Cardiac fibroblast (primary cell): ENCODE measurements around the gene PUM2.

Experiments
- DNase-seq, 2 donors: peaks; one replicate each; pipeline versions ENCODE4 v3.0.0 to v3.0.0-alpha.2; 2010; ENCODE audit warnings: low read depth in 2 of 2
- H3K4me3 ChIP-seq, 2 donors: replicated peaks in 1 of 2; 1 replicate in 1 of 2; 2 replicates in 1 of 2; pipeline ENCODE4 v1.5.1; 2011; ENCODE audit warnings: low read depth in 2 of 2, low read length in 2 of 2, mild to moderate bottlenecking in 2 of 2, moderate library complexity in 1 of 2
- CTCF ChIP-seq: IDR thresholded peaks from one replicate; pipeline ENCODE4 v1.5.1; 2011; ENCODE audit warnings: low read depth, mild to moderate bottlenecking, low read length, inconsistent platforms

PUM2 gene

DNA sequence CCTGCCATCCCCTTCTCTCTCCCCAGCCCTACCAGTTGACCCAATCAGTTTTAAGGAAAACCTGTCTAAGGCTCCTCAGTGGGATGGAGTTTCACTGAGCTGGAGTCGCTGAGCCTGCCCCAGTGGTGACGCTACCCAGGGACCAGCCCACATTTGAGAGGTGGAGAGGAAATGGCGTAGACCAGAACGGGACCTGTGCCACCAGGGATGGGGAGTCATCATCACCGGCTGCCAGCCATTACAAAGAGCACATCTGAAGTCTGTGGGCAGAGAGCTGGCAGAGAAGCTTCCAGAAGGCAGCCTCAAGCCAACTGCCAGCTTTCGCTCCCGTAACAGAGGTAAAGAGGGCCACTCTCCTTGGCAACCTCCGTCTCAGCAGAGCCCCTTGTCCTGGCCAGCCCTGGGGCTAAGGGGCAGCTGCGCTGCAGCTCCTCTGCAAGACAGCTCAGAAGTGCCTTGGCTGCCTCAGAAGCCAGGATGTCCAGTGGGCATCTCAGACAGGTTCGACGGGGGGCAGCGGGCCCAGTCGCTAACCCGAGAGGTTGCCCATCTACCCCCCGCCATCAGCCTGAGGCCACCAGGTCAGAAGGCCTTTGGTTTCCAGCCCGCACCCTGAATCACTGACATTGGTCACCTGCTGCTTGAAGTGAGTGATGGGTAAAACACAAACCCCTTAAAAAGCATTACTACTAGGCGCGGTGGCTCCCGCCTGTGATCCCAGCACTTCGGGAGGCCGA lies 141.1 kb downstream of the PUM2 start:
- no peak for TF ChIP-seq CTCF
- no peak overlapping the region for H3K4me3 ChIP-seq
- DNase-seq: no peak

DNA sequence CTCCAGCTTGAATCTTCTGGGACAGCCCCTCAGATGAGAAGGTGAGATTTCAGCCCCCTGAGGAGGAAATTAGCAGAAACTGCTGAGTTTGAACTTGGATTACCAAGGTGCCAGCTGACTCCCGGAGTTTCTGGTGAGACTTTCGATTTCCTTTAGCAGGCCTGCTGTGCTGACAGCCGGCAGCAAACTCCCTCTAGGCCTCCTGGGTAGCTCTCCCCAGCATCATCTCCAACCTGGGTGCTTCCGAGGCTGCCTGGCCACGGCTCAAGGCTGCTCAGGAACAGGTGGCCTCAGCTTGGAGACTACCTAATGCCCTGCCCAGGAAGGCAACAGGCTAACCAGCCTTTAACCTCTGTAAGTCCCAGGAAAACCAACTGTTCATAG lies 142.2 kb downstream of the PUM2 start:
- H3K4me3 ChIP-seq: no peak overlapping the region
- TF ChIP-seq CTCF: no peak
- DNase-seq: no peak

DNA sequence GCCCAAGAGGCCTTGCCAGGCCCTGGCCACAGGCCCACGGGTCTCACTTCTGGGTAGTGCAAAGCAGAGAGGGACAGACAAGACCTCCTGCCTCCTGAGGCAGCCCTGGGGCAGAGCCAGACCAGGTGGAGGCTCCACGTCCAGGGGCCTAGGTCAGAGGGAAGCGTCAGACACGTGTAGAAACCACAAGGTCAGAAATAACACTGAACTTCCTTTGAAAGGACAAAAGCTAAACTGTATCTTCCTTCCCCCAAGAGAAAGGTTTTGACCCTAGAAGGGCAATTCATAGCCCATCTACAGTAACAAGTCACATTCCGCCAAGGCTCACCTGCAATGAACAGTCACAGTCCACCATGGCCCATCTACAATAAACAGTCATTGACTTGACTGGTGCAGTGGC lies 143.6 kb downstream of the PUM2 start:
- H3K4me3 ChIP-seq: no peak overlapping the region
- no peak for TF ChIP-seq CTCF
- no peak for DNase-seq

GRCh38 chr2:20205915-20206524 lies 144.6 kb downstream of the PUM2 start:
- no peak for TF ChIP-seq CTCF
- no peak for DNase-seq
- H3K4me3 ChIP-seq: no peak overlapping the region

DNA sequence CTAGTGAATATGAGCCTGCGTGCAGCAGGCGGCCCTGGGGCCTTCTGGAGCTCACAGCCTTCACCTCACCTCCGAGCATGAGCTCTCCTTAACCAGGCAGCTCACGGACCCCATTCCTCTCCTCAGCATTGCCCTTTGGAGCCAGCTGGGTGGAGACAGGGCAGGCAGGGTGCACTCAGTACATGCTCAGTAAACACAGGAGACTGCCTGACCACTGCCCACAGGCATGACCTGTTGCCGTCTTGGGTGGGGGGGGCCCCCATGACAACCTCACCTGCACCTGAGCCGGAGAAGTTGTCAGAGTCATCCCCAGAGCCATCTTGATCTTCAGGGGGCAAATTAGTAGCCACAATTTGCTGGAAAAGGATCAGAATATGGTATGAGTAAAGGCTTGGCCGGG lies 145.6 kb downstream of the PUM2 start:
- H3K4me3 ChIP-seq: no peak overlapping the region
- no peak for TF ChIP-seq CTCF
- DNase-seq: no peak

DNA sequence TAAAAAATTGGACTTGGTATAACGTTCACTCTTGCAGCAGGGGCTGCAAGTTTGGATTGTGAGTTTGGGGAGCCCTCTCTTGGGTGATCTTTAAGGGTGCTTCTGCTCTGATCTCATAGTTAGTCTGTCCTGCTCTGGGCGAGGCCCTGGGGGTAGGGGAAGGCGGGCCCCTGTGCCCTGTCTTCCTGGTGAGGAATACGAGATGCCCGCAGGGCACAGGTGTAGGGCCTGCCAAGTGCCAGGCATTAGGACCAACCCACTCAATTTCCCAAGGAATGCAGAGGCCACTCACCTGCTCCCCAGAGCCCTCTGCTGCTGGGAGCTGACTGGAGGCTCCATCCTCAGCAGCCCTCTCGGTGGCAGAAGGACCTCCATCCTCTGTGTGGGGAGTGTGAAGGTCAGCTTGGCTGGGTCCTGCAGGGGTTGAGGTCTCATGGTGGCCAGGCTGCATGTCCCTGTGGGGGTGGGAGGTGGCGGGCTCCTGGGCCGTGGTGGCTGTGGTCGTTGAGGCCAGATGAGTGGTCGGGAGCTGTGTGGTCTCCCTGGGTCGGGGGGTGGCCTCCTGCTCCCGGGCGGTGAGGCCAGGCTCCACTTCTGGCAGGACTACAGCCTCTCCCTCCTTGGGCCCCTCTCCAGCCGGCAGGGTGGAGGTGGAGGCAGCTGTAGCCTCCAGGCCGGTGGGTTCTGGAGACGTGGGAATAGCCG lies 147.0 kb downstream of the PUM2 start:
- no peak for TF ChIP-seq CTCF
- DNase-seq: no peak
- H3K4me3 ChIP-seq: no peak overlapping the region
